HUES48 (cell line): ENCODE data around the gene FAM3C.

ENCODE experiments used
- H3K27ac ChIP-seq: one replicate; pipeline ENCODE4 v1.7.0; 2013; ENCODE audit warnings: low read depth, low read length, inconsistent platforms
- H3K27me3 ChIP-seq: 2 replicates; pipeline ENCODE4 v1.6.1; 2013; ENCODE audit warnings: mild to moderate bottlenecking, low read length; ENCODE audit not compliant: control insufficient read depth, insufficient read depth
- H3K36me3 ChIP-seq: 2 replicates; pipeline ENCODE4 v1.6.1; 2013; ENCODE audit warnings: low read length; ENCODE audit not compliant: control insufficient read depth, insufficient read depth
- H3K4me1 ChIP-seq: 2 replicates; pipeline ENCODE4 v1.6.1; 2013; ENCODE audit warnings: mild to moderate bottlenecking, low read length; ENCODE audit not compliant: control insufficient read depth, insufficient read depth
- H3K4me3 ChIP-seq: 2 replicates; pipeline ENCODE4 v1.5.1; 2013; ENCODE audit warnings: mild to moderate bottlenecking, low read depth, low read length
- H3K9ac ChIP-seq: 2 replicates; pipeline ENCODE4 v1.6.1; 2013; ENCODE audit warnings: mild to moderate bottlenecking, low read depth, low read length, moderate library complexity
- H3K9me3 ChIP-seq: 2 replicates; pipeline ENCODE4 v1.6.1; 2013; ENCODE audit warnings: low read length; ENCODE audit not compliant: control insufficient read depth, insufficient read depth

Gene FAM3C

DNA sequence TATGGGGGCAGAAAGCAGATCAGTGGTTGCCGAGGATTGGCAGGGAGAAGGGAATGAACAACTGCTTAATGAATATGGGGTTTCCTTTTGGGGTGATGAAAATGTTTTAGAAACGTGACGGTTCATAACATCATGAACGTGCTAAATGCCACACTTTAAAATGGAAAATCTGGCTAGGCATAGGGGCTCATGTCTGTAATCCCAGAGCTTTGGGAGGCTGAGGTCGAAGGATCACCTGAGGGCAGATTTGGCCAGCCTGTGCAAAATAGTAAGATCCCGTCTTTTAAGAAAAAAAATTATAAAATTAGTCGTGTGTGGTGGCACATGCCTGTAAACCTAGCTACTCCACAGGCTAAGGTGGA lies 3.1 kb downstream of the FAM3C start:
- Histone ChIP-seq H3K4me1 (peaks cover 28% of the 10 kb centered on the region; the same call in 1 of the 2 replicates), H3K9me3 (no peaks in the 10 kb centered on the region)

GRCh38 chr7:121392277-121393004 lies 3.7 kb downstream of the FAM3C start:
- Histone ChIP-seq H3K9me3 (no peaks in the 10 kb centered on the region), H3K9ac (no peak overlapping the region), H3K27ac (no peak overlapping the region), H3K36me3 (peaks cover 5% of the 10 kb centered on the region; the same call in 1 of the 2 replicates), H3K27me3 (no peaks in the 10 kb centered on the region), H3K4me3 (no peak overlapping the region), H3K4me1 (peaks cover 28% of the 10 kb centered on the region; the same call in 1 of the 2 replicates)

More for the DNA sequence above, 3.1 kb downstream of the FAM3C start:
- no peaks in the 10 kb centered on the region for H3K27me3 ChIP-seq
- peaks cover 5% of the 10 kb centered on the region; the same call in 1 of the 2 replicates for H3K36me3 ChIP-seq
- H3K4me3 ChIP-seq, result no peak overlapping the region
- no peak overlapping the region for H3K9ac ChIP-seq
- H3K27ac ChIP-seq, result no peak overlapping the region

- Histone ChIP-seq H3K36me3 (peaks cover 5% of the 10 kb centered on the region; the same call in 1 of the 2 replicates), H3K4me3 (no peak overlapping the region)
Measured at GRCh38 chr7:121391686-121392085, 4.4 kb downstream of the FAM3C start.

DNA sequence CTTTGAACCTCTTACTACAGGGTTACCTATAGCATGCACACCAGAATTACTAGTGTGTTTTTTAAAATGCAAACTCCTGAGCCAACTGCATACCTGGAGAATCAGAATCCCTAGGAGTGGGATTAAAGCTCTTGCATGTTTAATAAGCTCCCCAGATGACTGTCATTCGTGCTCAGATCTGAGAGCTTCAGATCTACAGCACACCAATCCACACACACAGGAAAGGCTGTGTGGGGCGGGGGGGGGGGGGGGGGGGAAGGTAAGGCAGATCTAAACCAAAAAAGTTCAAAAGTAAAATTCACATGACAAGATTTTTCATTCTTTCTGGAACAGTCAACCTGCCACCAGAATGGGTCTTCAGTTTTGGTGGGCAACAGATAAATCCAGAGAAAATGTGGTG lies 5.5 kb downstream of the FAM3C start:
- H3K36me3 ChIP-seq, result peaks cover 5% of the 10 kb centered on the region; the same call in 1 of the 2 replicates
- H3K4me1 ChIP-seq, result peaks cover 23% of the 10 kb centered on the region; the same call in 1 of the 2 replicates
- H3K4me3 ChIP-seq, result no peak overlapping the region
- no peak overlapping the region for H3K9ac ChIP-seq
- no peak overlapping the region for H3K27ac ChIP-seq
- no peaks in the 10 kb centered on the region for H3K9me3 ChIP-seq
- H3K27me3 ChIP-seq, result no peaks in the 10 kb centered on the region

More at GRCh38 chr7:121391686-121392085, 4.4 kb downstream of the FAM3C start:
- Histone ChIP-seq H3K27ac (no peak overlapping the region), H3K4me1 (peaks cover 26% of the 10 kb centered on the region; the same call in 1 of the 2 replicates), H3K27me3 (no peaks in the 10 kb centered on the region), H3K9ac (no peak overlapping the region), H3K9me3 (no peaks in the 10 kb centered on the region)

GRCh38 chr7:121390109-121390508 lies 6.0 kb downstream of the FAM3C start:
- Histone ChIP-seq H3K4me3 (no peak overlapping the region), H3K36me3 (peaks cover 5% of the 10 kb centered on the region; the same call in 1 of the 2 replicates), H3K9ac (no peak overlapping the region), H3K27ac (no peak overlapping the region), H3K27me3 (no peaks in the 10 kb centered on the region), H3K9me3 (no peaks in the 10 kb centered on the region), H3K4me1 (peaks cover 23% of the 10 kb centered on the region; the same call in 1 of the 2 replicates)

DNA sequence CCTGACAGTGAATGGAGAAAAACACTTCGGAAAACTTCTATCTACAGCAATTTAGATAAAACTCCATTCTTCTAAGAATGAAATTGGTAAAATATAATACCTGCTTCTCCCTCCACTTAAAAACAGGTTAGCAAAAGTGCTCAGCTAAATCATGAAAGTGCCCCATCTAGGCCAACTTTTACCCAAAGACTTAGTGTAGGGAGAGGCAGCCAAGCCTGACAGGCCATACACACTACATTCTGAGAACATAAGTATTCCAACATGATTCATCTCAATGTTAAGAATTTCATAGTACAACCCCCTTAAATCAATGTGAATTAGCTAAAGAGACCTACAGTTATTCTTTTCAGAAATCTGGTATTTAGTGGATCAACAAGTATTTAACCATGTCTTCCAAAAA lies 7.2 kb downstream of the FAM3C start:
- no peak overlapping the region for H3K4me3 ChIP-seq
- peaks cover 5% of the 10 kb centered on the region; the same call in 1 of the 2 replicates for H3K36me3 ChIP-seq
- H3K27me3 ChIP-seq, result no peaks in the 10 kb centered on the region
- no peaks in the 10 kb centered on the region for H3K9me3 ChIP-seq
- no peak overlapping the region for H3K9ac ChIP-seq
- H3K27ac ChIP-seq, result no peak overlapping the region
- peaks cover 15% of the 10 kb centered on the region; the same call in 1 of the 2 replicates for H3K4me1 ChIP-seq

GRCh38 chr7:121385800-121386179 lies 10.3 kb downstream of the FAM3C start:
- Histone ChIP-seq H3K36me3 (no peaks in the 10 kb centered on the region), H3K27ac (no peak overlapping the region), H3K9ac (no peak overlapping the region), H3K4me1 (peaks cover 15% of the 10 kb centered on the region; the same call in 1 of the 2 replicates), H3K4me3 (no peak overlapping the region), H3K9me3 (no peaks in the 10 kb centered on the region), H3K27me3 (no peaks in the 10 kb centered on the region)

DNA sequence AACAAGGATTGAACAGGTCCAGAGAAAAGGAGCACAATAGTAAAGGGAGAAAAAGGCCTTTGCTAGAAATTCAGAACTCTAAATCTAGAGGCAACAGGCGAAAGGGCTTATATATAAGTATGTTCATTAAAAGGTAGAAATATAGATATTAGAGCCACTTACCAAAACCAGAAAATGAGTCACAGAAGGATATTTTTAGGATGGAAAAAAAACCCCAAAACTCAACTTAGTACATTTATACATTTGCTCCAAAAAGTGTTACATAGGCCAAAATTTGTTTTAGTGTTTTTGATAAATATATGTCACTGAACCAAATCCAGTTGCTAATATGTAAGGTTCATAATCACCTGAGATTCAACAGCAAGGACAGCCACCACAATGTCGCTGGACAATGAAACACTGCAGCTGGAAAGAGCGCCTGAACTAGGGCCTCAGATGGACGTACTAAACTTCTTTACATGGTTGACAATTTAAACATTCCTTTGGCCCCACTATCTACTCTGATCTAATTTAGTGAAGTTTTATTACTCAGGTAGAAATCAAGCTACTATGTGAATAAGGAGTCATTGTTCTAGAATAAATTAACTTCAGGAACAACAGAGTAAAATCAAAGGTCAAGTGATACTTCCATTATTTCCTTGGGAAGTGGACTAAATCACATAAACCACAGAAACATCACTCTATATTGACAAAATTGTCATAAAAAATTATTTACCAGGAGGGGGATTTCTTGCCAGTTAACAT lies 10.9 kb downstream of the FAM3C start:
- H3K4me1 ChIP-seq, result peaks cover 12% of the 10 kb centered on the region; the same call in 1 of the 2 replicates
- no peaks in the 10 kb centered on the region for H3K9me3 ChIP-seq
- no peaks in the 10 kb centered on the region for H3K36me3 ChIP-seq
- no peaks in the 10 kb centered on the region for H3K27me3 ChIP-seq
- H3K27ac ChIP-seq, result no peak overlapping the region
- H3K4me3 ChIP-seq, result no peak overlapping the region
- no peak overlapping the region for H3K9ac ChIP-seq

DNA sequence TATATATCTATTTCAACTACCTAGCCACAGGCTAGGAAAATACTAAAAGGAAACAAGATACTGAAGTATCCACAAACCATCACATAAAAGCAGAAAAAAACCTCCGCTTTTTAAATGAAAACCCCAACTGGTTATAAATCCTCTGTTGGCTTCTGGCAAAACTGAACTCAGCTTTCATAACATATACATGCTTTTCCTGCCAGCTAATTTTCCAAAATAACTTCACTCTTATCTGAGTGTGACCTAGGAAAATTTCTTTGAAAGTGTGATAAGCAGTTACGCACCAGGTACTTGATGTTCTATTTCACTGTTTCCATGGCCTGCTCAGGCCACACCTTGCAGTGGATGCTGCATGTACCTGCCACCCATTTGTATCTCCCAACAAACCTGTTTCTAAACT lies 11.8 kb downstream of the FAM3C start:
- peaks cover 7% of the 10 kb centered on the region; the same call in 1 of the 2 replicates for H3K36me3 ChIP-seq
- H3K9ac ChIP-seq, result no peak overlapping the region
- H3K4me3 ChIP-seq, result no peak overlapping the region
- no peak overlapping the region for H3K27ac ChIP-seq
- peaks cover 11% of the 10 kb centered on the region; the same call in 1 of the 2 replicates for H3K4me1 ChIP-seq
- H3K27me3 ChIP-seq, result no peaks in the 10 kb centered on the region
- H3K9me3 ChIP-seq, result no peaks in the 10 kb centered on the region

GRCh38 chr7:121383235-121383910 lies 12.7 kb downstream of the FAM3C start:
- H3K9ac ChIP-seq, result no peak overlapping the region
- H3K27me3 ChIP-seq, result no peaks in the 10 kb centered on the region
- peaks cover 11% of the 10 kb centered on the region for H3K36me3 ChIP-seq
- no peak overlapping the region for H3K27ac ChIP-seq
- H3K9me3 ChIP-seq, result no peaks in the 10 kb centered on the region
- peaks cover 3% of the 10 kb centered on the region; the same call in 1 of the 2 replicates for H3K4me1 ChIP-seq
- no peak overlapping the region for H3K4me3 ChIP-seq
